Tibial nerve (tissue), 3 donors: Measurements from ENCODE around the gene IL21R.

ENCODE experiments used
- CTCF ChIP-seq, 5 experiments: fragments of 200-600 bp in 3 of 5; fragments of 450-650 bp in 2 of 5; sonication (generic) in 3 of 5; IDR thresholded peaks; one replicate each; pipeline ENCODE4 v1.5.1; 2016 to 2019; ENCODE audit warnings: antibody characterized with exemption in 5 of 5, mild to moderate bottlenecking in 3 of 5, moderate library complexity in 2 of 5
- POLR2A ChIP-seq, 2 donors: fragments of 450-650 bp; IDR thresholded peaks; one replicate each; pipeline ENCODE4 v1.6.1; 2017; ENCODE audit warnings: antibody characterized with exemption in 2 of 2, mild to moderate bottlenecking in 2 of 2, moderate library complexity in 2 of 2

GRCh38 chr16:27445502-27446175, 43.7 kb downstream of the IL21R start:
- TF ChIP-seq CTCF (IDR thresholded peaks at IDR 0.05) = no peak
- TF ChIP-seq POLR2A (IDR thresholded peaks at IDR 0.05) = no peak
